NCI-H146 (cell line): ENCODE data around the gene EPN3.
A peak's percentile ranks its signal among the peaks of the same experiment; 100 is the strongest.

Experiments used
- DNase-seq: peaks from one replicate; lab custom pipeline; 2025; lab: John Stamatoyannopoulos, UW

Gene EPN3

DNA sequence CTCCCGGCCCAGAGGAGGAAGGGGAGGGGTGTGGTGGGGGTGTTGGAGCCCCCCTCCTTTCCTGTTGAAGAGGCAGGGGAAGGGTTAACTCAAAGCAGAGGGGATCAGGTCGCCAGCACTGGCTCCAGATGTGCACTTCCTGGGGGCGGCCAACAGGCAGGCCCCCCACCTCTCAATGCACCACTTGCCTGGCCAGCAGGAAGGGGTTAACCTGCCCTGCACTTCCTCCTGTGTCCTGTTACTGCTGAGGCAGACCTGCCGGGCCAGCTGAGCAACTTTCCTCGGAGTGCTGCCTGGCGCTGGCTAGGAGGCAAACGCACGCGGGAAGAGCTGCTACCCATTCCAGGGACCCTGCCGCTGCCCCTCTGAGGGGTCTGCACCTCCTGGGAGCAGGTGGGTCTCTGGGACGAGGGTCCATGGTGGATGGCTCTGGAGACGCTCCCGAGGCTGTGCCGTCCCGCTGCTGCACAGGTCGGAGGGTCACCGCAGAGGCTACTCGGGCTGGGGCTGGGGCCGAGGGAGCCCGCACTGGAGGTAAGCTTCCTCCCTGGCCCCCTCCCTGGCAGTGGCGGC, at the start of gene EPN3:
TSS of gene EPN3 (plus strand) at position 284 of the 573 bp plus-strand sequence. CDS start 3,822 bp downstream, outside the sequence.
- DNase-seq = no peak

DNA sequence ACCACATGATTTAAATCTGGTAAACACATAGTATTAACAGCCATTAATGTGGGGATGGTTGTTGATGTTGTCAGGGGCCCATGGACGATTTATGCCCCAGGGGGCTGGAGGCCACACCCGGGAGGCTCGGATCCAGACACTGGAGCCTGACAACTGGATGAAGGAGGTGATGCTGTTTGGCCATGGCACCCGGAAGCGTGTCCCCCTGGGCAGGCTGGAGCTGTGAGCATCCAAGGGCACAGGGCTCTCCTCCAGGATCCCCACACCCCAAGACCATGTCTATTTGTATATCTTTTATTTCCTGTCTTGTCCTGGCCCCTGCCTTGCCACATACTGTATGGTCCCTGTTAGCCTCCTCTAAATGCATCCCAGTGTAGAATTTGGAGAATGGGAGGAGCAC, 49.3 kb upstream of the EPN3 start:
- DNase-seq = no peak

DNA sequence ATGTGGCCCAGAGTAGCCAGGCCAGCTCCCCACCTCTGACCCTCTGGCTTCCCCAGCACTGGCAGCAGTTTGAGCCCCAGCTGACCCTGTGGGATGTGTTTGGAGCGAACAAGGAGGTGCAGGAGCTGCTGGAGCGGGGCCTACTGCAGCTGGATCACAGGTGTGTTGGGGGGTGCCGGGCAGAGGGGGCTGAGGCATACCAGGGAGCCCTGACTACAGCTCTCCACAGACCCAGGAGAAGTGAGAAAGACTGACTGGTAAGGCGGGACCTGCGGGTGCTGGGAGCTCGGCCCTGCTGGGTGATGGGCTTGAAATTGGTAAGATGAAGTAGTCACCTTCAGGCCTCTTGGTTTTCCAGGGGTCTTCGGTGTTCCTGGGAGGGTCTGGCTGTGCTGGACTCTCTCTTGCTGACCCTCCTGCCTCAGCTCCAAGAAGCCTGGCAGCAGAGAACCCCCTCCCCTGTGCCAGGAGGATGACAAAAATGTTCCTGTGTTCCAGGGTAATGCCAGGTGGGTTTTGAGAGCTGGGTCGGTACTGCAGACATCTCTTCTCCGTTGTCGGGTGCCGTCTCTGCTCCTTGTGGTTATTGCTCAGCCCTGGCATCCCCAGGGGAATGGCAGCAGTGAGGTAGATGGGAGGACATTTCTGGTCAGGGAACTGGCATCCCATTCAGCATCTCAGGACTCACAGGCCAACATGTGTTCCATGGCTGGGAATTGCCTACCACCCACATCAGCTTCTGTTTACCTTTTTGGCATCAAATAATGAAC, 48.0 kb upstream of the EPN3 start:
- DNase-seq = no peak

DNA sequence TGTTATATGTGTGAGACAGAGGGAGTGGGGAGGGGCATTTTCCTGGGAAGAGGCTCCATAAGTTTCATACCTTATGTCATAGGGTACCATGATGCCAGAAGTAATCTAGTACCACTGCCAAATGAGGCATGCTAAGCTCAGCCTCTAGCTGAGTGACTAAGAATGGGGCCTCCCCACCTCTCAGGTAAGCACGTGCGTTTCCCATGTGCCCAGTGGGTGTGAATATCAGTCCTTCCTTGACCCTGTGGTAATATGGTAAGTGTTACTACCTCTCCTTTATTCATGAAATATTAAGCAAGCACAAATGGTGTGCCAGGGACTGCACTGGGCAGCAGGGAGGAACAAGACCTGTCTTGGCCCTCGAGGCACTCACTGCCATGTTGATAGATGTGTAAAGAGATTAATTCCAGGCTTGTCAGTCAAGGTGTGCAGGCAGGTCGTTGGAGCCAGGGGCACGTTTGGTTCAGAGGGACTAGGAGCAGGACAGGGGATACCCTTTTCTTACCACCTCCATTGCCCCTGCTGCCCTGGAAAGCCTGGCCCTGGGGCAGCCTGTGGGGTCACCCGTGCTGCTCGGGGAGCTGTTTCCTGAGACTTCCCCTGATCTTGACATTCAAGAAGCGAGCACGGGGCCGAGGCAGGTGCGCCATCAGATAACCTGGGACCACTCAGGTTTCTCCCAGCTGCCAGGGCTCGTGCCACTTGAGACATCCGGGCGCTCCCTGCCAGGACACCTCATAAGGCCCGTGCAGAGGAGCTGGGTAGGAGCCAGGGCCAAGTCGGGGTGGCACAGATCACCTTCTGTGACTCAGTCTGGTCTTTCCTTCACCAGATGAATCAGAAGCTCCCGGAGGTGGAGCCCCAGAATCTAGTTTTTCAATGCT, 45.1 kb upstream of the EPN3 start:
- no peak for DNase-seq

DNA sequence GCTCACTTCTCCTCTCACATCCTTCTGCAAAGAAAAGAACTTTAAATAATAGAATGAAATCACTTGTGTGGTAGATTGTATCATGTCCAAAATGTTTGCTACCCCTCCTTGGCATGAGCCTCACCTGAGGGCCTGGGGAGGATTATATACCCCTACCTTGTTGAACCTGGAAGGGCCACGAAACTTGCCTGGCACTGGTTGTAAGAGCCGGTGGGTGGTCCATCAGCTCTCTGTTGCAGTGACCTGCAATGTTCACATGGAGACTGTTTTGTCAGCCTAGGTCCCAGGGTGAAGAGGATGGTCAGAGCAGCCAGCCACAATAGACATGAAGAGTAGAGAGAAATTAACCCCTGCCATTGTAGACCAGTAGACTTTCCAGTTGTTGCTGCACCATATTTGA, 43.7 kb upstream of the EPN3 start:
- no peak for DNase-seq

DNA sequence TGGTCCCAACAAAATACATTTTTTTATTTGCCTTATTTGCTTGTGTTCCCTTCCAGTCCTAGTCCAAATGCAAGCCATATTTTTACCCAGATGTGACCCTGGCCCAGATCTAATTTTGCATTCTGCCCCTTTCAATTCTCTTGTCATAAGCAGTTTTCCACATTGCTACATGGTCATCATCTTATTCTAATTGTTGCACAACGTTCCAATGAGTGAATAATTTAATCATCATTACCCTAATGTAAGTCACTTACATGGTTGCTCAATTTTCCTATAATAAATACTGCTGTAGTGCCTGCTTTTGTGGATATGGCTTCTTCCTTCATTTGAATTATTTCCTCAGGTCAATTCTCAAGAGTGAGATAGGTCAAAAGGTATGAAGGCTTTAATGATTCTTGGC, 41.0 kb upstream of the EPN3 start:
- no peak for DNase-seq

DNA sequence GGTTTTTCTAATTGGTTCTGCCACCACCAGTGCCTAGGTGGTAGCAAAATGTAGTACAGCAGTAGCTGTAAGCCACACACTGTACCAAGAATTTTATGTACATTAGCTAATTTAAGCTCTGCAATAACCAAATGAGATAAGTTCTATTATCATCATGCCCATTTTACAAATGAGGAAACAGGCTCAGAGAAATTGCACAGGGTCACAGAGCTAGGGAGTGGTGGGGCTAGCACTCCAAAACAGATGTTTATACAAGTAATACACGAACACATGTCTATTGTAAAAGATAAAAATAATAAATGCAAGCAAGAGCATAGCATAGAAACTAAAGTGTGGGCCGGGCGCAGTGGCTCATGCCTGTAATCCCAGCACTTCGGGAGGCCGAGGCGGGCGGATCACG, 40.3 kb upstream of the EPN3 start:
- no peak for DNase-seq

DNA sequence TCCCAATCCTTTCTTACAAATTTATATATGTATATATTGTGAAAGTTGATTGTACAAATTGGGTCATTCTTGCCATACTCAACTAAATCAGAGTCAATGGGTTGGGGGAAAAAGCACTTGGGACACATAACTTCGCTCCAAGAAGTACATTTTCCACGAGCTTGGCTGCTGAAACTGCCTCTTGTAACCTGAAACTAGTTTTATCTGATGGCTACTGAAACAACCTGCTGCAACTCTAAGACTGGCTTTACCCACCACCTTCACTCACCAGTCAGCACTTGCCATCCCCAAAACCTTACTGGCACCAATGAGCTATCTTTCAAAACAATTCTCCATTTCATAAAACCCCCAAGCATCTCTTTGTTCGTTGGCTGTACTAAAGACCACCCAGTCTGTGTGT, 38.8 kb upstream of the EPN3 start:
- no peak for DNase-seq

DNA sequence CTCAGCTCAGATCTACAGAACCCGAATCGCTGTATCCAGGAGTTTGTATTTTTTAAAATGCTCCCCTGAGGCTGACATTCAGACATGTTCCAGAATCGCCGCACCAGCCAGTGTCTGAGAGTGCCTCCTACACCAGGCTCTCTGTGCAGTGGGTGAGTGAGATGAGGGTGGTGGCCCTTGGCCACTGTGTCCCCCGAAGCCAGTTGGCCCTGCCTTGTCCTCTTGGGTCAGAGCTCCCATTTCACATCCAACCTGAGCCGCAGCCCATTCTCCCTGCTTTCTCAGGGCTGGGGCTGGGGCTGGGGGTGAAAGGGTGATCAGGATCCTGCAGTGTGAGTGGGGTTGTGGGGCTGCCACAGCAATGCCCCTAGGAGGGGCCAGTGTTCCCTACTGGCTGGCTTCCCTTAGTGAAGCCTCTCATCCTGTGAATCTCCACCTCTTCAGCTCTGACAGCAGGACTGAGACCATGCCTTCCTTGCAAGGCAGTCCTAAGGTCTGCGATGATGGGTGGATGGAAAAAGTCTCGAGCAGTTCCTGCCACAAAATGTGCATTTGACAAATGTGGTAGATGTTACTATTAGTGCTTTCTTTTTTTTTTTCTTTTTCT, 37.2 kb upstream of the EPN3 start:
- DNase-seq = no peak

DNA sequence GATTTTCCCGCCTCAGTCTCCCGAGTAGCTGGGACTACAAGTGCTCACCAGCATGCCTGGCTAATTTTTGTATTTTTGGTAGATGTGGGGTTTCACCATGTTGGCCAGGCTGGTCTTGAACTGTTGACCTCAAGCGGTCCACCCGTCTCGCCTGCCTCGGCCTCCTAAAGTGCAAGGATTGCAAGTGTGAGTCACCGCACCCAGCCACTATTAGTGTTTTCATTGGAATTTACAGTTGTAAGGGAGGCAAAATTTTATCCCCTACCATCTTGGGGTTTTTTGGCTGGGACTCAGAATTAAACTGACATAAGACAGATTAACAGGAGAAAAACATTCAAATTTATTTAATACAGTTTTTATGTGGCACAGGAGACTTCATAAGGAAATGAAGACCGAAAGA, 36.6 kb upstream of the EPN3 start:
- DNase-seq = no peak

DNA sequence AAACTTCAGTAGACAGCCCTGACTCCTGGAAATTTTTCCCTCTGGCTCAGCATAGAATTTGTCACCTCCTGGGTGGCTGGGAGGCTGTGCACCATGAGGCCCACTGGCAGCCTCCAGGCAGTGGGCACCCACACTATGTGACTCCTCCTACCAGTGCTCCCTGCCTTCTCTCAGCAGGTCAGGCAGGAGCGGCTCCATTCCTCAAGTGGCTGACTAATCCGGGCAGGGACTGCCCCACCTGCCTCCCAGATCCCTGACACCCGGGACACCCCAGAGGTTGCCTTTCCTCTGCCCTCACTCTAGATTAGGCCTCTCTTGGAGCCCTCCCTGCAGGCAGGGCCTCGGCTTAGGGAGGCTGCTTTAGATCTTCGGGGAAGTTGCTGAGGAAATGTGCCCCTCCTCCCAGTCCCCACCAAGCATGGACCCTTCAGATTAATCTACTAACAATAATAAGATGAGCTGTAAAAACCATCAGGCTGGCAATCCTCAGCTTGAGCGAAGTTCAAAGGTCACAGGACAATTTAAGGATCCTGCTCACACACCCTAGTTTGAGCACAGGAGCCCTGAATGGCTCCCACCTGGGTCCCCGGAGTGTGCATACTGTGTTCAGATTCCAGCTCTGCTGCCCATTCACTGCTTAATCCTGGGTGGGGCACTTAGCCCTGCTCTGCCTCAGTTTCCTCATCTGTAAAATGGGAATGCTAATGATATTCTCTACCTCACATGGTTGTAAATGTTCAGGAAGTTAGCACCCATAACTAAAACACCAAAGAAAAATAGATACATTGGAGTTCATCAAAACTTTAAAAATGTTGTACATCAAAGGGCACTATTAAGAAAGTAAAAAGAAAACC, 34.3 kb upstream of the EPN3 start:
- DNase-seq = no peak

DNA sequence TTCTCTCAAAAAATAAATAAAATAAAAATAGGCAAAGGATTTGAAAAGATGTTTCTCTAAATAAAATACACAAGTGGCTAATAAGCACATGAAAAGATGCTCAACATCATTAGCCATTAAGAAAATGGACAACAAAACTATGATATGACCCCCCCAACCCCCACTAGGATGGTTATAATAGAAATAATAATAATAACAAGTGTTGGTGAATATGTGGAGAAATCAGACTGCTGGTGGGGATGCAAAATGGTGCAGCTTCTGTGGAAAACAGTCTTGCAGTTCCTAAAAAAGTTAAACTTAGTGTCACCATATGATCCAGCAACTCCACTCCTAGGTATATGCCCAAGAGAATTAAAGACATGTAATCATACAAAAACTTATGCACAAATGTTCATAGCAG, 33.3 kb upstream of the EPN3 start:
- no peak for DNase-seq

DNA sequence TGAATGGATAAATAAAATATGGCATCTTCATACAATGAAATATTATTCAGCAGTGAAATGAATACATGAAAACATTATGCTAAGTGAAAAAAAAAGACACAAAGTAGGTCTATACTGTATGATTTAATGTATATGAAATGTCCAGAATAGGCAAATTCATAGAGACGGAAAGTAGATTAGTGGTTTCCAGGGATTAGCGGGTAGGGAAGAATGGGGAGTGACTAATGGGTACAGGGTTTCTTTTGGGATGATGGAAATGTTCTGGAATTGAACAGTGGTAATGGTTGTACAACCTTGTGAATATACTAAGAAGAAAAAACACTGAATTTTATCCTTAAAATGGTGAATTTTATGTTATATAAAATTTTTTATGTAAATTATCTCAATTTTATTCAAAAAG, 32.8 kb upstream of the EPN3 start:
- DNase-seq = no peak

DNA sequence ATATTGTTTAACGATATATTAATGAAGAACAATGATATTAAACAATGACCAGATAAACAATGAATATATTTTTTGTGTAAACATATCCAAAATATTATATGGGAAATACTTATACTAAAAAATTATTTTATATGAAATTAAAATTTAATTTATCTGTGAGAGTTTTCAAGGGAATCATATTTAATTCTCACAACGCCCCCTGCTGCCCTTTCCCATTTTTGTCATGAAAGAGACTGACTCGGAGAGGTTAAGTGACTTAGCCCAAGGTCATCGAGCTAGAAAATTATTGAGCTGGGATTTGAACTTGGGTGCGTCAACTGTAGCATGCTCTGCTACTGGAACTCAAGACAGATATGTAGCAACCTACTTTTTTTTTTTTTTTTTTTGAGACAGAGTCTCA, 31.5 kb upstream of the EPN3 start:
- no peak for DNase-seq

DNA sequence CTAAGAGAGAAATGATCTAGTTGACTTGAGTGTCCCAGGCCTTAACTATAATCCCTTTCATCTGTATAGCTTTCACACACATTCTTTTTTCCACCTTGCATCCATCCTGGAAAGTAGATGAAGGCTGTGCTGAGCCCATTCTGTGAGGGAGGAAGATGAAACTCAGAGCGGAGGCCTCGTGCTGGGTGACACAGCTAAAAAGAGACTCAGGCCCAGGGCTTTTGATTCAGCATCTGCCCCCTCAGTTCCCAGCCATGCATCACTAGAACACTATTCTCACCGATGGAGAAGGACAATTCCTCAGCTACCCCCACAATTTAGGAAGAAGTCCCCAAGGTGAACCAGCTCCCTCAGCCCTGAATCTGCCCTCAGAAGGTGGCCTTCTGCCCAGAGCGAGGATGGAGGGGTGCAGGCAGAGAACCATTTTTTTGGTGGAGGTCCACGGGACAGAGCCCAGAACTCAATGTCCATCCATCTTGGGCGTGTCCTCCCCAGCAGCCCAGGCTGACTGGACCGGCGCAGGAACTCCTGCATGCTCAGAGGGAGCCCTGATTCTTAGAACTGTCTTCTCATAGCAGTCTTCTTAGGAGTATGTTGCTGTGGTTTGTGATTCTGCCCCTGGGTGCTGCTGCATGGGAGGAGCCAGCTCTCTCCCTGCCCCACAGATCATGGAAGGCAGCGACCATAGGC, 30.1 kb upstream of the EPN3 start:
- no peak for DNase-seq

DNA sequence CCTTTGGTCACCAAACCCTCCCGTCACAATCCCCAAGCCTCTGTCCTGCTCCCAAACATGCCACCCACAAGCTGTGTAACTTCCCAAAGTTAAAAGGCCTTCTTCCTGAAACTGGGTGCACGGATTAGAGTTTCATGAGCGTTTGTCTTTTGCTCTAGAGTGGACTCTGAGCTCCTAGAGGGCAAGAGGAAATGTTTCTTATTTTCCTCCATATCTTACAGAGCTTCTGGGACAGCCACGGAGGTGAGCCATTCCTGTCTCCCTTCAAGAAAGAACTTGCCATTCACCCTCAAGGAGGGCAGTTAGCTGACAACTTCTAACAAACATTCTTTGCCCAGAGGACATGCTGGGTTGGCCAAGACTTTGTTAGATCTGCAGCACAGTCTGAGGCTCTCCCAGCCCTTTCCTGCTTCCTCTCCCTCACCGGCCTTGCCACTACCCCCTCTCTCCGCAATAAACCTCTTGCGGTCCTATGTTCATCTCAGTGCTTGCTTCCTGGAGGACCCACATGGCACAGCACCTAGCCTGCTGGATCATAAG, 26.9 kb upstream of the EPN3 start:
- no peak for DNase-seq

DNA sequence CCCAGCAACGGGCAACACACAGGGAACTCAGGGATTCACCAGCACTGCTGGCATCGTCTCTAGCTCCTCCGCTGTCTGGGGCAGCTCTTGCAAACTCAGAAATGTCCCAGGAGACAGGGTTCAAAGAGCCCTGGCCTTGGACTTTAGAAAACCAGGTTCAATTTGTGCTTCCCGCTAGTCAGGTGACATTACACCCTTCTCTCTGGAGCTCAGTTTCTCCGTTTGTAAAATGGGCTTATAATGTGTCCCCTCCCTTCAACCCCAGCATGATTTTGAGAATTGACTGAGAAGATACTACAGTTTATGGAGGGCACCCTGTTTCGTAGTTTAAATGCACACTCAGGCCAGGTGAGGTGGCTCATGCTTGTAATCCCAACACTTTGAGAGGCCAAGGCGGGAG, 26.2 kb upstream of the EPN3 start:
- no peak for DNase-seq

DNA sequence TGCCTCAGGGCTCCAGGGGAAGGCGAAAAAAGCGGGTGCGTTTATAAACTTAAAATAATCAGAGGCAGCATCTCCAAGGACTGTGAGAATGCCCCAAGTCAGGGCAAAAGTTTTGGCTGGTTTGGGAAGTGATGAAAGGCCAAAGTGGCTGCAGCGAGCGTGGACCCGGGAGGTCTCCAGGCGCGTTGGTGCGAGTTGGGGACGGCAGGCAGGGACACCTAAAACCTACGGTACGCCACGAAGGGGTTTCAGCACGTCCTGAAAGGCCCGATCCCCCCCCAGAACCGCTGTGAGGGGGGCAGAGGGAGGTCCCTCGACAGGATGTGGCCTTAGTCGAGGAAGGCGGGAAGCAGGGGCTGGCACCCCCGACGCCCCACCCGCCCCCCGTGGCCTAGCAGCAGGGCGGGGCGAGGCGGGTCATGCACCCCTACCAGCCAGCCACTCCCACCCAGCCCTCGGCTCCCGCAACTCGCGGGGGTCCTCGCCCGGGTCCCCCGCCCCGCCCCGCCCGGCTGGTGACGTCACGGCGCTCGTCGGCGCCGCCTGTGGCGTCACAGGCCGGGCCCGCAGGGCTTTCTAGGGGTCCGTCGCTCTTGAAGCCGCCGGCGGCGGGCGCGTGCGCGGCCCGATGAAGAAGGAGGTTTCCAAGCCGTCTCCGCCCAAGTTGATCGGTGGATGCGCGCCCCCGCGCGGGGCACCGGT, 24.5 kb upstream of the EPN3 start, which contains the start of gene MYCBPAP:
TSS of gene MYCBPAP (plus strand) at position 569 of the 702 bp plus-strand sequence. CDS start 236 bp downstream, outside the sequence.
- DNase-seq = peak; percentile 83

DNA sequence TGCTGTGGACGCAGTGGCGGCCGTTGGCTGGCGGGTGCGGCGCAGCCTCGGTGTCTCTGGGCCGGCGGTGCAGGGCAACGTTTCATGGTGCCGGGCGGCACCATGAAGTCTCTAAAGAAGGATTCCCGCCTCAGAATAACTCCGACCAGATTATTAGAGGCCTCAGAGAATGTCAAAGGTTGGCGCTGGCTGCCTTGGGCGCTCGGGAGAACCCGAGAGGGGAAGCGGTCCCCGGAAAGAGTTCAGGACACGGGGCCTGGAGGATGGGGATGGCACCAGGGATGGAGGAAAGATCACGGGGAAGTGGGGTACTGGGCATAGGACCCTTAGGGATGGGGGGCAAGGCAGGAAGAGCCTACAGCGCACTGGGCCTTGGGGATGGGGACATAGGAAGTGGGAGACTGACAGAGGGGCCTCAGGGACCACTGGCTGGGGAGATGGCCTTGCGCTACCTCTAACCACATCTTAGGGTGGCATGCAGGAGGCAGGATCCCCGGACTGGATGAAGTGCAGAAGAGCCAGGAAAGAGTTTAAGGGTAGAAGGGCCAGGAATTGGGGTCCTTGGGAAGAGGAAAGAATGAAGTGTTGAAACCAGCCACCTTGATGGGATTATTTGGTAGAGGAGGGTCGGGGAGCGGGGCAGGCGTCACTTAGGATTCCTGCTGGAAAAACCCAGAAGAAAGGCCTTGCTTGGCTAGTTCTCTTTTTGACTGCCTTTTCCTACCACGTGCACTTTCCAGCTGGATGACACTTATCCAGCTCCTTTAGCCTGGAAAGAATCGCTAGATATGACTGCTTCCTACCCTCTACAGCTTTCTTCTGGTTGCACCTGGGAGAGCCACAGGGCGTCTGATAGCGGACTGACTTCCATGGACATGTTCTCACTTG, 23.7 kb upstream of the EPN3 start:
- DNase-seq = no peak
